Endothelial cell of umbilical vein (primary cell): ENCODE results near the gene CD55. TPM values are rescaled to one million over a fixed set of nuclear protein-coding genes. Genes with fewer than 3 reads are reported as not detected.

Experiments used
- BruUV-seq: library from RNA; stranded (reverse); fragments of 400-500 nt; replicated peaks from 2 replicates; lab custom pipeline; 2021; lab: Mats Ljungman, UMichigan
- CTCF ChIA-PET: fragments of 300-600, 350-600 bp; sonication (Branson Sonifier 250); formaldehyde crosslinking; loops from one replicate; lab custom pipeline; 2021; ENCODE audit warnings: antibody characterized with exemption, inconsistent platforms; lab: Charles Lee
- POLR2A ChIA-PET: fragments of 300-600, 350-600 bp; sonication (Branson Sonifier 250); formaldehyde crosslinking; loops from one replicate; lab custom pipeline; 2021; ENCODE audit warnings: antibody characterized with exemption, inconsistent platforms; lab: Charles Lee
- DNase-seq: peaks from one replicate; pipeline ENCODE4 v3.0.0-alpha.2; 2011; ENCODE audit warnings: low read depth, low spot score
- FAIRE-seq: peaks from 2 replicates; lab custom pipeline; 2011; peaks lifted over from hg19 to GRCh38; lab: Jason Lieb, UNC
- H2AFZ ChIP-seq: 2 replicates; pipeline ENCODE4 v1.6.0; 2012; ENCODE audit warnings: low read depth, low read length, control low read depth, inconsistent platforms
- H3K27ac ChIP-seq: 2 replicates; pipeline ENCODE4 v1.5.1; 2011; ENCODE audit warnings: low read depth, mild to moderate bottlenecking, control low read depth, low read length, moderate library complexity; ENCODE audit not compliant: insufficient read depth
- H3K27me3 ChIP-seq, 2 experiments: 2 replicates each; pipeline versions ENCODE4 v1.6.0 to v1.6.1; 2011; ENCODE audit warnings: low read length in 2 of 2, mixed read lengths in 1 of 2; ENCODE audit not compliant: control insufficient read depth in 2 of 2, insufficient read depth in 2 of 2
- H3K36me3 ChIP-seq, 2 experiments: 2 replicates in 1 of 2; 3 replicates in 1 of 2; pipeline ENCODE4 v1.5.1; 2011; ENCODE audit warnings: low read length in 2 of 2, mild to moderate bottlenecking in 1 of 2, moderate library complexity in 1 of 2; ENCODE audit not compliant: control insufficient read depth in 2 of 2, insufficient read depth in 2 of 2; ENCODE audit errors: extremely low read depth in 1 of 2
- H3K4me1 ChIP-seq: 3 replicates; pipeline ENCODE4 v1.5.1; 2011; ENCODE audit warnings: mild to moderate bottlenecking, low read length; ENCODE audit not compliant: control insufficient read depth, insufficient read depth; ENCODE audit errors: extremely low read depth
- H3K4me2 ChIP-seq: 2 replicates; pipeline ENCODE4 v1.6.1; 2011; ENCODE audit warnings: low read length, control low read depth, mixed read lengths; ENCODE audit not compliant: insufficient read depth
- H3K4me3 ChIP-seq, 3 experiments: fragments of 200-600 bp in 1 of 3; sonication (generic), shearing (Covaris generic) in 1 of 3; replicated peaks in 1 of 3; 2 replicates each; pipeline ENCODE4 v1.5.1; 2011 to 2016; ENCODE audit warnings: control low read depth in 3 of 3, low read length in 3 of 3, mild to moderate bottlenecking in 2 of 3, inconsistent platforms in 1 of 3, low read depth in 1 of 3, moderate library complexity in 1 of 3; ENCODE audit not compliant: insufficient read depth in 1 of 3
- H3K79me2 ChIP-seq: 2 replicates; pipeline ENCODE4 v1.6.0; 2012; ENCODE audit warnings: low read length, inconsistent platforms; ENCODE audit not compliant: control insufficient read depth, insufficient read depth
- H3K9ac ChIP-seq: replicated peaks from 2 replicates; pipeline ENCODE3; 2011; ENCODE audit warnings: low read length, control low read depth; ENCODE audit not compliant: insufficient read depth; ENCODE audit errors: extremely low read depth
- H3K9me1 ChIP-seq: replicated peaks from 3 replicates; pipeline ENCODE4 v1.6.0; 2011; ENCODE audit warnings: mild to moderate bottlenecking, low read length; ENCODE audit not compliant: control insufficient read depth, insufficient read depth; ENCODE audit errors: extremely low read depth
- H3K9me3 ChIP-seq: replicated peaks from 2 replicates; pipeline ENCODE4 v1.5.1; 2012; ENCODE audit warnings: low read length, inconsistent platforms; ENCODE audit not compliant: control insufficient read depth, insufficient read depth
- H4K20me1 ChIP-seq: replicated peaks from 2 replicates; pipeline ENCODE3; 2011; ENCODE audit warnings: mild to moderate bottlenecking, low read length; ENCODE audit not compliant: control insufficient read depth, insufficient read depth; ENCODE audit errors: extremely low read depth
- EZH2 ChIP-seq: IDR thresholded peaks from 2 replicates; pipeline ENCODE4 v1.6.1; 2012; ENCODE audit warnings: borderline replicate concordance, low read depth, mild to moderate bottlenecking, moderate library complexity, low read length, inconsistent platforms; ENCODE audit not compliant: severe bottlenecking
- FOS ChIP-seq: IDR thresholded peaks from 2 replicates; pipeline ENCODE4 v1.6.1; 2011; ENCODE audit warnings: mild to moderate bottlenecking, low read length, moderate library complexity, borderline replicate concordance; ENCODE audit not compliant: insufficient read depth
- GATA2 ChIP-seq: IDR thresholded peaks from 2 replicates; pipeline ENCODE4 v1.7.0; 2011; ENCODE audit warnings: low read depth, mild to moderate bottlenecking, moderate library complexity, mixed read lengths, low read length; ENCODE audit not compliant: insufficient read length, insufficient read depth
- JUN ChIP-seq: IDR thresholded peaks from 2 replicates; pipeline ENCODE4 v1.6.1; 2011; ENCODE audit warnings: borderline replicate concordance, low read depth; ENCODE audit not compliant: insufficient read length, insufficient read depth
- MYC ChIP-seq: IDR thresholded peaks from one replicate; pipeline ENCODE4 v1.6.1; 2011; ENCODE audit warnings: mild to moderate bottlenecking, low read depth, low read length
- POLR2A ChIP-seq: IDR thresholded peaks from 2 replicates; pipeline ENCODE4 v1.6.1; 2012; ENCODE audit warnings: low read depth, mild to moderate bottlenecking, control low read depth, low read length
- POLR2AphosphoS5 ChIP-seq: IDR thresholded peaks from 2 replicates; pipeline ENCODE4 v1.6.1; 2012; ENCODE audit warnings: low read depth, mild to moderate bottlenecking, control low read depth, low read length, moderate library complexity; ENCODE audit not compliant: insufficient read depth
- dilution Hi-C: fragments of 300-500 bp; cut with MboI; formaldehyde crosslinking; loops from one replicate; pipeline ENCODE4 v1.15.0; 2019; ENCODE audit warnings: low sequenced_read_pairs; ENCODE audit not compliant: extremely low pct_ligation_motif_present
- intact Hi-C: fragments of 100-400 bp; cut with micrococcal nuclease; formaldehyde crosslinking; loops from one replicate; pipeline ENCODE4 v1.10.0; 2022
- polyA plus RNA-seq, 4 experiments: library from polyadenylated mRNA; depleted of rRNA in 3 of 4; stranded (reverse) in 3 of 4; unstranded in 1 of 4; fragments of >200 nt; gene quantifications; 2 replicates each; pipeline versions ENCODE4 v1.2.1 to v1.2.3, GENCODE V29; 2011 to 2012; ENCODE audit warnings: missing spikeins in 1 of 4
- total RNA-seq: library from RNA; stranded (reverse); gene quantifications from 2 replicates; pipeline ENCODE4 v1.2.3, GENCODE V29; 2021

Gene CD55
- total and polyA plus RNA-seq, 2 donors (not counting 3 experiments of a cell fraction or from before 2014, with no cell fraction given) = 111 to 179 TPM

GRCh38 chr1:207364614-207365013 is 43.1 kb downstream of the CD55 start:
- H4K20me1 ChIP-seq = no peaks in the 10 kb centered on the region
- no peak overlapping the region for H3K4me3 ChIP-seq
- CTCF ChIA-PET = no interaction called here
- H3K36me3 ChIP-seq = peaks cover under 1 to 10% of the 10 kb centered on the region in 2 experiments
- no peaks in the 10 kb centered on the region for H3K27me3 ChIP-seq
- H3K9me3 ChIP-seq = no peaks in the 10 kb centered on the region
- intact Hi-C loops = no loop called here
- DNase-seq (no peak), FAIRE-seq (no peak)
- no peaks in the 10 kb centered on the region for H3K79me2 ChIP-seq
- dilution Hi-C loops = no loop called here
- no peak for TF ChIP-seq POLR2AphosphoS5
- TF ChIP-seq MYC = no peak
- TF ChIP-seq EZH2 = no peak
- H3K4me1 ChIP-seq = peaks cover 16% of the 10 kb centered on the region
- H3K27ac ChIP-seq = no peak overlapping the region
- H3K9me1 ChIP-seq = no peaks in the 10 kb centered on the region
- BruUV-seq = no TSS peak
- no peak overlapping the region for H2AFZ ChIP-seq
- H3K4me2 ChIP-seq = no peak overlapping the region
- POLR2A ChIA-PET = no interaction called here
- H3K9ac ChIP-seq = no peak overlapping the region

GRCh38 chr1:207365063-207365462 is 43.6 kb downstream of the CD55 start:
- H3K79me2 ChIP-seq = no peaks in the 10 kb centered on the region
- H3K9ac ChIP-seq = no peak overlapping the region
- FAIRE-seq = no peak
- TF ChIP-seq EZH2 (no peak), MYC (no peak), JUN (no peak), GATA2 (no peak), POLR2A (no peak), FOS (no peak)
- no peaks in the 10 kb centered on the region for H4K20me1 ChIP-seq
- POLR2A ChIA-PET = no interaction called here
- no peaks in the 10 kb centered on the region for H3K27me3 ChIP-seq
- no peak overlapping the region for H2AFZ ChIP-seq
- H3K4me1 ChIP-seq = peaks cover 16% of the 10 kb centered on the region
- H3K9me3 ChIP-seq = no peaks in the 10 kb centered on the region
- no peak for DNase-seq
- no peak overlapping the region for H3K4me2 ChIP-seq
- BruUV-seq = no TSS peak
- dilution Hi-C loops = no loop called here
- H3K27ac ChIP-seq = no peak overlapping the region
- peaks cover 0 to 10% of the 10 kb centered on the region in 2 experiments for H3K36me3 ChIP-seq
- intact Hi-C loops = no loop called here
- no peak overlapping the region for H3K4me3 ChIP-seq
- CTCF ChIA-PET = no interaction called here
- no peaks in the 10 kb centered on the region for H3K9me1 ChIP-seq
